Anterior cingulate cortex (tissue), 58 donors: ENCODE data around the gene SENP1.
A peak's percentile ranks its signal among the peaks of the same experiment; 100 is the strongest.

Experiments
- DNase-seq, 58 donors: peaks; one replicate each; lab custom pipeline; 2025; lab: John Stamatoyannopoulos, UW

The SENP1 gene

DNA sequence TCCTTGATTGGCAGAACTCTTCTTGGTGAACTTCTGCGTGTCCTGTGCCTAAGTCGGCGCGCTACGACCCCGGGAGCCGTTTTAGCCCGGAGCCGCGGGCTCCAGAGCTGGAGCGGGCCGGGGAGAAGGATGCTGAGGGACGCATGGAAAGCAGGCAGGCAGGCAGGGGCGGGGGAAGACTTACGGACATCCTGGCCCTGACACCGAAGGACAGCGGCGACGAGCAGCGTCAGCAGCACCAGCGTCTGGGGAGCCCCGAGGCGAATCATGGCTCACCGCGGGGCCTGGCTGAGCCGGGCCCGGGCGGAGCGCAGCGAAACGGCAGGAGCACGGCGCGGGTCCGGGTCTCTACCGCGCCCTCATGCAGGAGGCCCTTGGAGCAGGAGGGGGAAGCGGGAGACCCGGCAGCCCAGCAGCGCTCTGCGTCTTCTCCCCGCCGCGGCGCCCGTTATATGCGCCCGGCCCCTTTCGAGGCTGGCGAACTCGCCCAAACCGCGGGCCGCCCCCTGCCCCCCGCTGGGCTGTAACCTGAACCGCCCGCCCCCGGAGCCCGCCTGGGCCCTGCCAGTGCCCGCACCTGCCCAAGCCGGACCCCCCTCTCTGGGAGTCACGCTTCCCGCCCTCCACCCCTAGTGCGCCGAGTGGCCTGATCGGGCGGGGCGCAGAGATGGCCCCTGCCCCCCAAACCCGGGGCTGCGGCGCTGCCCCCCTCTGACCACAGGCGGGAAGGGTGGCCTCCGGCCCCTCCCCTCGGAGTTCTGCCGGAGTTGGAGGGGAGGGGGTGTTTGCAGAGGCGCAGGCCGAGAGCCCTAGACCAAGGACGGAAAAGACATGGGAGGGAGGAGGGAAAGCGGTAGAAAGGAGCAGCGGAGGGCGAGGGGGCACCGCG lies 101.6 kb downstream of the SENP1 start, which contains the start of gene COL2A1:
Gene COL2A1 (minus strand): TSS at position 424 of the 889 bp plus-strand sequence. CDS start 155 bp downstream, at position 269.
- DNase-seq, result no peak

DNA sequence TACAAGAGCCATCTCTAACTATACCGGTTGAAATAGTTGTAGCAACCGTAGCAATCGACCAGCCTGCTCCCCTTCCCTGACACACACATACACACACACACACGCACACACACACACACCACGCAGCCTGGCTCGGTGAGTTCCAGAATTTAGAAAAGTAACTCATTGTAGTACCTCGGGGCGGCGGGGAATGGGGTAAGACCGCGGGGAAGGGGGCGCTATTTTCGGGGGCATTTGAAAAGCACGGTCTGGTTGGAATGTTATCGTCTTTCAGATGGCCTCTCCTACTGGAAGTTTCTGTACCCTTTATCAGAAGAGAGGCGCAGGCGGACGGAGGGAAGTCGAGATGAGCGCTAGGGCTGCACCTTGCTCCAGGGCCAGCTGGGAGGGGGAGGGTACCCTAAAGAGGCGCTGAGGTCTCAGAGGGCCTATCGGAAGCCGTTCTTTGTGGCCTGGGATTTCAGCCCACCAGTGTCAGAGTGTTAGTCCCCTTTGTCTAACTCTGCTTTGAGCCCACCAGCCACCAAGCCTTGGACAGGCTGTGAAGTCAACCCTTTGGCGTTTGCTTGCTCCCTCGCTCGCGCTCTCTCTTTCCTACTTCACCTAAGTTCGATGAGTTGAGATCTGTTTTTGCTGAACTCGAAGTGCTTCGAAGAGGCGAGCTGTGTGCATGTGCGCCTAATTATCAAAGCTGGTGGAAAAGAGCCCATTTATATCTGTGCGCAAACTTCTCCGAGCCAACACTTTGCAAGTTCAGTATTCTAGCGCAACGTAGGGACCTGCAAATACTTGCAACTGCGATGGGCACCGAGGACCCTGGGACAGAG lies 102.4 kb downstream of the SENP1 start:
- DNase-seq, result no peak

DNA sequence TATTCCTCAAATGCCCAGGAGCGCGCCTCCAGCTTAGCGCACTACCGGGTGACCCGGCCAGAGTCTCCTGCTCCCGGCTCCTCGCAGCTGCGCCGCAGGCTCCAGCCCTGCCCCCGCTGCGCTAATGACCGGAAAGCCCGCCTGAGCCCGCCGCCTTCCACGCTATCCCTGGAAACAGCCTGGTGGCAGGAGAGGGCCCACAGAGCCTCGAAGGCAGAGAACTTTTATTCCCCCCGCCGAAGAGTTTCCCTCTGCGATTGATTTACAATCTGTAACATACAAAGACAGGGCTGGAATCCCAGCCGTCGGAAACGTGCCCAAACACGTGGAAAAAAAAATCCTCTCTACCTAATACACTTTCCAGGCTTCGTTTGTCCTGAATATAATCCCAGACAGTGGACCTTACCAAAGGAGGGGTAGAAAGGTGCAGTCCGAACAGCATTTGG lies 103.1 kb downstream of the SENP1 start:
- no peak for DNase-seq

DNA sequence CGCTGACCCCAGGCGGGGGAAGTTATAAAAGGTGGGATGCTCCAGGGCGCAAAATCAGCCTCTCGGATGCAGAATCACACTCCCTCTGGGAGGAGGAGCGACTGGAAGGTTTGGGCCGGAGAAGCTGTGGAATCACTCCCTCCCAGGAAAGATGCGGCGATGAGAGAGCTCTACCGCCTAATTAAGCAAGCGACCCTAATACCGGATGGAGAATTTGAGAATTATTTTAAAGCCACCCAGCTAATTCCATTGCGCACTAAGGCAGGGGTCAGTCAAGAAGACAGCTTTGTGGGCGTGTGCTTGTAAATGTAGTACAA lies 103.5 kb downstream of the SENP1 start:
- no peak for DNase-seq

DNA sequence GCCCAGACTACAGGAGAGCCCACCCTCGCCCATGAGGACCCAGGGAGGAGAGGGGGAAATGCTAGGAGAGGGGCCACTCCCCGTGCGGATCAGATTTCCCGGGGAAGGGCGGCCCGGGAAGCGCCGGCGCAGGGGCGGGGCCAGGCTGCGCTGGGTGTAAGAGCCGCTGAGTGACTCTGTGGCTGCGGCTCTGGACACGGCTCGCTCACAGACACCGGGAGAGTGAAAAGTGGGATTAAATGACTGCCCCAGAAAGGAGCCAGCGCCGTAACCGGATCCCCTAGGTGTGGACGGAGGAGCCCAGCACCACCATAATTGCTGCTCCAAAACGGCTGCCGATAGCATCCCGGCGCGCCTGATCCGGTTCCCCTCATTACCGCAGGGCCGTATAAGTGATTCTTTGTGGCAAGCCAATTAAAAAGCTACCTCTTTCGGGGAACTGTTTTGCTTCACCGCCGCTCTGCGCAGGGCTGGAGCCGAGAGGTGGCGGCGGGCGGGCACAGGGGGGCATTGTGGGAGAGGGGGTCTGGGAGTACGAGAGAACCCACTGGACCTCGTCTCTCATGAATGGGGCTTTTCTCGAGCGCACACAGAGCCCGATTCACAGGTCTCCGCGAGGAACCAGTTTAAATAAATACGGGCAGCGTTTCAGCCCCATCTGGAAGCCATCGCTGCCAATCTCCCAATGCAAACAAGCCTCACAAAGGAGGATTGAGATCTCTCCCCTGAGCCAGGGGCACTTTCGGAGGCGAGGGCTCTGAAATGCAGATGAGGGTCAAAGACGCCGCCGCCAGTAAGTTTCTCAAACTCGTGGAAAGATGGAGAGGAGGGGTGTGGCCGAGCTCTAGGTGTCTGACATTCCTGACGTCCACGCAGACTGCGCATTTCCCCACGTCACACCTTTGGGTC lies 104.1 kb downstream of the SENP1 start:
- peak in 6 of 58 donors; percentile 12 to 36 (median 24) for DNase-seq

DNA sequence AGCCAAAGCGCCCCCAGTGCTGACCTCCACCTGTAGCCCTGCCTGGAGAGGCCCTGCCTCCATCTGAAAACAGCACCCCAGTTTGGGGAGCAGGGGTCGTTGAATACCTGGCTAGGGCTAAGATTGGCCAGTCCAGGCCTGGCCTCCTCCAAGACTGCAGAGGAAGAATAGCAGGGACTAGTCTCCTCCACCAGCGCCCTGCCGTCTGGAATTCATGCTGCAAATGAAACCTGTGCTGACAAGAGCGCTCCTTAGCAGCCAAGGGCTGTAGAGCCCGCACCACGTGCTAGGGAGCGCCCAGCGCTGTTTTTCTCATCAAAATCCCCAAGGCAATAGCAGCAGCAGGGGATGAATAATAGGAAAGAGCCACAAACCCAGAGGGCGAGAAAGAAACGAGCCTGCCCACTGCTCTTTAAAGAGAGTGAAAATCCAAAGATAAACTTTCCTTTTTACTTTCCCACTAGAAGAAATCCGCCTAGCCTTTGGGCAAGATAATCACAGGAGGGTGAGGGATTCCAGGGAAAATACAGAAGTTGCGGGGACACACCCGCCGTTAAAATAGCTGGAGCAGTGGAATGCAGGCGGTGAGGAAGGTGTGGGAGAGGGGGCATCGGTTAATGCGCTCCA lies 104.9 kb downstream of the SENP1 start:
- no peak for DNase-seq

DNA sequence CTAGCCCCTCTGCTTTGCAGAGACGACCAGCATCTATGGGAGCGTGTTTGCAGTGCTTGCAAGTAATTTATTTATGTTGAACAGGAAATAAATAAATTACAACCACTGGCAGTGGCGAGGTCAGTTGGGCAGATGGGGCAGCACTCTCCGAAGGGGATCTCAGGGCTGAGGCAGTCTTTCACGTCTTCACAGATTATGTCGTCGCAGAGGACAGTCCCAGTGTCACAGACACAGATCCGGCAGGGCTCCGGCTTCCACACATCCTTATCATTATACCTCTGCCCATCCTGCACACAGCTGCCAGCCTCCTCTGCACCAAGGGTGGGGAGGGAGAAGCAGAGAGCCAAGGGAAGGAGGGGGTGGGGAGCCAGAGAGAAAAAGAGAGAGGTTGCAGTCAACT lies 106.1 kb downstream of the SENP1 start:
- no peak for DNase-seq

DNA sequence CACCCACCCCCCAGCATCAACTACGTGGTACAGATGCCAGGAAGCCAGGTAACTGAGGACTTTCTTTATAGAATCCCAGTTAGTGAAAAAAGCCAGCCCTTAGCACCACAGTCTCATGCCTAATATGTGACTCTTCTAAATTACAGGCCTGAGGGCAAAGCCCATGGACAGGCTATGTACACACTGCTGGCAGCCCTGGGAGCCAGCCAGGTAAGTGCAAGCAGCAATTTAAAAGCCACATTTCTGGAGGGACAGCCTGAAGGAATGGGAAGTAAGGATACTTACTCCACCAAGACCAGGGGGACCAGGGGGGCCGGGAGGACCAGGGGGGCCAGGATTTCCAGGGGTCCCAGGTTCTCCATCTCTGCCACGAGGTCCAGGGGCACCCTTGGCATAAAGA lies 108.6 kb downstream of the SENP1 start:
- no peak for DNase-seq

DNA sequence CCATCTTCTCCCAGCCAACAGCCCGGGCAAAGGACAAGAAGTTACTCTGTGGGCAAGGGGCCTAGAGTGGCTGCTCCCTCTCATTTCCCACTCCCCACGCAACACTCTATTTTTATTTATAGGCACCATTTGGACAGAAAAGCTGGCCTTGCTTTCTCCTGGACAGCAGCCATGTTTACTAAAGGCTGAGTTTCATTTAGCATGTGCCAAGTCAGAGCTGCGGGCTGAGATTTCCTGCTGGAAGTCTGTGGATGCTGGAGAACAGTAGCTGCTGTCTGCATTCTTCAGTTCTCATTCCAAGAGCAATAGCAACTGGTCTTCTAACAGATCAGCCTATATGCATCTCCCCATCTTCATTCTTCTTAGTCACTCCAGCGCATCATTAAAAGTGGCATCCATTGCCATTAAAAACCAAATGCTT lies 109.9 kb downstream of the SENP1 start:
- peak in 28 of 58 donors; percentile 15 to 77 (median 36) for DNase-seq

DNA sequence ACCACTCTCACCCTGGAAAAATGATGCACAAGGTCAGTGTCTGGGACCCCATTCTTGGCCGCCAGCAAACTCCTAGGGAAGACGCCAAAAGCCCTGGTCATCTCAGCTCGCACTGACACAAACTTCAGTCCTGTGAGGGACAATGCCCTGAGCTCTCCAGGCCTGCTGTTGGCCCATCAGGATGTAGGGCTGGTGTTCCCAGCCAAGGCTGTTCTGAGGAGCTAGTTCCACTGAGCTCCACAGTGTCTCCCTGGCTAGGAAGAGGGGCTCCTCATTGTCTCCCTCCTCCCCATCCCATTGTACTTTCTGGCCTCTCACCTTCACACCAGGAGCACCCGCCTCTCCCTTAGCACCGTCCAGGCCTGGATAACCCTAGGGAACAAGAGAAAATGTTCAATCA lies 112.4 kb downstream of the SENP1 start:
- DNase-seq, result no peak
